ENCODE data around the gene BFAR. TPM values are rescaled to one million over a fixed set of nuclear protein-coding genes. Genes with fewer than 3 reads are reported as not detected.

BFAR gene
- total RNA-seq, 1 donor from 2014 or later, result 78.2 TPM

GRCh38 chr16:14649816-14650215 lies 17.1 kb downstream of the BFAR start:
- Mint-ChIP-seq H3K36me3 (ENCODE audit: unreplicated experiment) (peaks cover 42% of the 10 kb centered on the region), H3K27ac (ENCODE audit: unreplicated experiment) (no peak overlapping the region), H3K4me1 (ENCODE audit: unreplicated experiment) (no peaks in the 10 kb centered on the region), H3K27me3 (ENCODE audit: unreplicated experiment) (no peaks in the 10 kb centered on the region), H3K4me3 (ENCODE audit: unreplicated experiment) (no peak overlapping the region), H3K9me3 (ENCODE audit: unreplicated experiment) (no peaks in the 10 kb centered on the region)
- TF ChIP-seq CTCF (IDR thresholded peaks at IDR 0.05), result no peak
- no peak for DNase-seq (ENCODE audit: extremely low spot score, unreplicated experiment)

GRCh38 chr16:14650629-14651028 lies 17.9 kb downstream of the BFAR start:
- H3K9me3 Mint-ChIP-seq (ENCODE audit: unreplicated experiment), result no peaks in the 10 kb centered on the region
- H3K27ac Mint-ChIP-seq (ENCODE audit: unreplicated experiment), result no peak overlapping the region
- no peaks in the 10 kb centered on the region for H3K4me1 Mint-ChIP-seq (ENCODE audit: unreplicated experiment)
- DNase-seq (ENCODE audit: extremely low spot score, unreplicated experiment), result no peak
- H3K36me3 Mint-ChIP-seq (ENCODE audit: unreplicated experiment), result peaks cover 41% of the 10 kb centered on the region
- H3K27me3 Mint-ChIP-seq (ENCODE audit: unreplicated experiment), result no peaks in the 10 kb centered on the region
- TF ChIP-seq CTCF (IDR thresholded peaks at IDR 0.05), result no peak
- no peak overlapping the region for H3K4me3 Mint-ChIP-seq (ENCODE audit: unreplicated experiment)

GRCh38 chr16:14652726-14653125 lies 20.0 kb downstream of the BFAR start:
- no peak for TF ChIP-seq CTCF (IDR thresholded peaks at IDR 0.05)
- H3K27me3 Mint-ChIP-seq (ENCODE audit: unreplicated experiment), result no peaks in the 10 kb centered on the region
- no peak overlapping the region for H3K27ac Mint-ChIP-seq (ENCODE audit: unreplicated experiment)
- peaks cover 37% of the 10 kb centered on the region for H3K36me3 Mint-ChIP-seq (ENCODE audit: unreplicated experiment)
- no peak for DNase-seq (ENCODE audit: extremely low spot score, unreplicated experiment)
- no peaks in the 10 kb centered on the region for H3K4me1 Mint-ChIP-seq (ENCODE audit: unreplicated experiment)
- no peaks in the 10 kb centered on the region for H3K9me3 Mint-ChIP-seq (ENCODE audit: unreplicated experiment)
- H3K4me3 Mint-ChIP-seq (ENCODE audit: unreplicated experiment), result no peak overlapping the region

- Mint-ChIP-seq H3K27me3 (ENCODE audit: unreplicated experiment) (no peaks in the 10 kb centered on the region), H3K36me3 (ENCODE audit: unreplicated experiment) (peaks cover 25% of the 10 kb centered on the region), H3K4me1 (ENCODE audit: unreplicated experiment) (no peaks in the 10 kb centered on the region), H3K9me3 (ENCODE audit: unreplicated experiment) (no peaks in the 10 kb centered on the region), H3K27ac (ENCODE audit: unreplicated experiment) (no peak overlapping the region), H3K4me3 (ENCODE audit: unreplicated experiment) (no peak overlapping the region)
- no peak for TF ChIP-seq CTCF (IDR thresholded peaks at IDR 0.05)
- no peak for DNase-seq (ENCODE audit: extremely low spot score, unreplicated experiment)
Observed at GRCh38 chr16:14658063-14658462, 25.3 kb downstream of the BFAR start.

- no peaks in the 10 kb centered on the region for H3K4me1 Mint-ChIP-seq (ENCODE audit: unreplicated experiment)
- no peak overlapping the region for H3K27ac Mint-ChIP-seq (ENCODE audit: unreplicated experiment)
- peaks cover 48% of the 10 kb centered on the region for H3K36me3 Mint-ChIP-seq (ENCODE audit: unreplicated experiment)
- H3K4me3 Mint-ChIP-seq (ENCODE audit: unreplicated experiment), result no peak overlapping the region
- H3K9me3 Mint-ChIP-seq (ENCODE audit: unreplicated experiment), result no peaks in the 10 kb centered on the region
- no peak for DNase-seq (ENCODE audit: extremely low spot score, unreplicated experiment)
- H3K27me3 Mint-ChIP-seq (ENCODE audit: unreplicated experiment), result peaks cover 3% of the 10 kb centered on the region
- TF ChIP-seq CTCF (IDR thresholded peaks at IDR 0.05), result no peak
Observed at GRCh38 chr16:14667347-14668266, 34.9 kb downstream of the BFAR start.

Measured in osteocyte (in vitro differentiated cells).